Smooth muscle cell (in vitro differentiated cells): ENCODE results near the gene SAT2. TPM values are rescaled to one million over a fixed set of nuclear protein-coding genes. Genes with fewer than 3 reads are reported as not detected.
"Not testable (repeated sequence)": the region's sequence is repeated elsewhere in the genome, so short reads cannot be mapped to it uniquely, and the experiment has no call there.

ENCODE experiments used
- DNase-seq: peaks from one replicate; lab custom pipeline; 2025; ENCODE audit not compliant: unreplicated experiment; lab: John Stamatoyannopoulos, UW
- H2AFZ ChIP-seq: fragments of 200-600 bp; sonication (generic); 2 replicates; pipeline ENCODE4 v1.6.0; 2016; ENCODE audit warnings: antibody characterized with exemption, low read depth, mild to moderate bottlenecking
- H3F3A ChIP-seq: fragments of 200-600 bp; sonication (generic); 2 replicates; pipeline ENCODE4 v1.6.0; 2017; ENCODE audit warnings: antibody characterized with exemption, low read depth
- H3K27ac ChIP-seq: fragments of 200-600 bp; sonication (generic); 2 replicates; pipeline ENCODE4 v1.5.1; 2016; ENCODE audit warnings: low read depth, mild to moderate bottlenecking
- H3K27me3 ChIP-seq: fragments of 200-600 bp; sonication (generic); 2 replicates; pipeline ENCODE4 v1.6.1; 2016; ENCODE audit warnings: low read depth, mild to moderate bottlenecking
- H3K36me3 ChIP-seq: fragments of 200-600 bp; sonication (generic); 2 replicates; pipeline ENCODE4 v1.5.1; 2016; ENCODE audit warnings: low read depth
- H3K4me1 ChIP-seq: fragments of 200-600 bp; sonication (generic); 2 replicates; pipeline ENCODE4 v1.5.1; 2016; ENCODE audit warnings: low read depth
- H3K4me2 ChIP-seq: fragments of 200-600 bp; sonication (generic); 2 replicates; pipeline ENCODE4 v1.6.0; 2016; ENCODE audit warnings: mild to moderate bottlenecking
- H3K4me3 ChIP-seq: fragments of 200-600 bp; sonication (generic); 2 replicates; pipeline ENCODE4 v1.5.1; 2016; ENCODE audit warnings: mild to moderate bottlenecking
- H3K79me2 ChIP-seq: fragments of 200-600 bp; sonication (generic); 2 replicates; pipeline ENCODE4 v1.6.0; 2016; ENCODE audit warnings: low read depth, mild to moderate bottlenecking
- H3K9ac ChIP-seq: fragments of 200-600 bp; sonication (generic); 2 replicates; pipeline ENCODE4 v1.6.0; 2016; ENCODE audit warnings: low read depth
- H3K9me3 ChIP-seq: fragments of 200-600 bp; sonication (generic); replicated peaks from 2 replicates; pipeline ENCODE4 v1.5.1; 2016; ENCODE audit warnings: low read depth
- H4K20me1 ChIP-seq: fragments of 200-600 bp; sonication (generic); 2 replicates; pipeline ENCODE4 v1.6.0; 2016; ENCODE audit warnings: low read depth
- CTCF ChIP-seq: fragments of 200-600 bp; sonication (generic); IDR thresholded peaks from 2 replicates; pipeline ENCODE4 v1.5.1; 2017; ENCODE audit warnings: borderline replicate concordance, mild to moderate bottlenecking, antibody characterized with exemption; ENCODE audit not compliant: insufficient read depth, poor library complexity, severe bottlenecking
- WGBS: methylation state at CpG from one replicate; pipeline ENCODE4 v1.1.7; 2016; ENCODE audit warnings: low lambda C conversion rate; 5-methylcytosine and 5-hydroxymethylcytosine counted together
- polyA plus RNA-seq: library from polyadenylated mRNA; unstranded; fragments of >200 nt; fragmentation: Nextera tagmentation; extraction: Ambion mirVana; gene quantifications from 2 replicates; pipeline ENCODE4 v1.2.1, GENCODE V29; 2016
- total RNA-seq: library from RNA; depleted of rRNA; stranded (reverse); fragments of >200 nt; gene quantifications from 2 replicates; pipeline ENCODE4 v1.2.3, GENCODE V29; 2014

Gene SAT2
- total and polyA plus RNA-seq, 2 experiments from 2014 or later = 64.9 to 74.2 TPM

DNA sequence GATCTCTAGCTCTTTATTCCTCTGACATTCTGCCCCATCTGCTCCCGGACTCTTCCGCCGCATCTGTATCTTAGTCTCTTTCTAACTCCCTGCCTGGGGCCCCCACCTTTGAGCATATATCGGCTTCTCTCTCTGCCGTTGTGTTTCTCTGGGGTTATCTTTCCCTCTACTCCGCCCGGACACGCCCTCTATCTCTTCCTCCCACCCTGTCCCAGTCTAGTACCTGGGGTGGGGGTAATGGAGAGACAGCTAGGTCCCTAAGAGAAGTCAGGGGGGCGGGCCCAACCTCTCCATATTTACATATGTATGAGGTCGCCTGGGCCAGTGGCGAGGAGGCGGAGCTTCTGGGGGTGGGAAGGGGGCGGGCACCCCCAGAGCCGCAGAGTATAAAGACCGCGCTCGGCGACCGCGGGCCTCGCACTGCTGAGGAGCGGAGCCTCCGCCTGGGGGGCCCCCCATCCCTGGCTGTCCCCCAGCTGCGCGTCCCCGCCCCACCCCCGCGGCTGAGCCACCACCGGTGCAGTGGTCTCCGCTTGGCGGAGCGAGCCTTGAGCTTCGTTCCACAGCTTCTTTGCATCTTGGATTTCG, 23.0 kb upstream of the SAT2 start, which contains the start of gene ATP1B2:
Gene ATP1B2, plus strand, starts transcription at position 418 of the 588 bp plus-strand sequence. CDS start 593 bp downstream, outside the sequence.
- Histone ChIP-seq H3K9ac (peak within 1 kb of the TSS; percentile 47), H3K27ac (no peak within 1 kb of the TSS), H3K4me1 (peaks cover 11% of the 10 kb centered on the region), H3K79me2 (no peaks in the 10 kb centered on the region), H3K4me2 (peak within 1 kb of the TSS; percentile 98), H3K27me3 (peaks cover 11% of the 10 kb centered on the region), H3K4me3 (peak within 1 kb of the TSS; percentile 62), H4K20me1 (no peaks in the 10 kb centered on the region), H2AFZ (peak within 1 kb of the TSS; percentile 84), H3K9me3 (no peaks in the 10 kb centered on the region), H3K36me3 (no peaks in the 10 kb centered on the region), H3F3A (no peaks in the 10 kb centered on the region)
- no peak for TF ChIP-seq CTCF
- DNase-seq = peak; percentile 69
- 4% methylated on average over 20 of the region's 34 CpGs for WGBS

- Histone ChIP-seq H3K4me3 (no peak overlapping the region), H4K20me1 (no peaks in the 10 kb centered on the region), H3K36me3 (no peaks in the 10 kb centered on the region), H3K9ac (no peak overlapping the region), H3K4me2 (no peak overlapping the region), H2AFZ (no peak overlapping the region), H3K27me3 (peaks cover 11% of the 10 kb centered on the region), H3K79me2 (no peaks in the 10 kb centered on the region), H3K9me3 (no peaks in the 10 kb centered on the region), H3F3A (no peaks in the 10 kb centered on the region), H3K27ac (no peak overlapping the region), H3K4me1 (peaks cover 11% of the 10 kb centered on the region)
- whole genome bisulfite sequencing = 88% methylated on average over 4 of the region's 4 CpGs
- no peak for DNase-seq
- TF ChIP-seq CTCF = no peak
Measured at GRCh38 chr17:7647018-7647417, 19.4 kb upstream of the SAT2 start.

DNA sequence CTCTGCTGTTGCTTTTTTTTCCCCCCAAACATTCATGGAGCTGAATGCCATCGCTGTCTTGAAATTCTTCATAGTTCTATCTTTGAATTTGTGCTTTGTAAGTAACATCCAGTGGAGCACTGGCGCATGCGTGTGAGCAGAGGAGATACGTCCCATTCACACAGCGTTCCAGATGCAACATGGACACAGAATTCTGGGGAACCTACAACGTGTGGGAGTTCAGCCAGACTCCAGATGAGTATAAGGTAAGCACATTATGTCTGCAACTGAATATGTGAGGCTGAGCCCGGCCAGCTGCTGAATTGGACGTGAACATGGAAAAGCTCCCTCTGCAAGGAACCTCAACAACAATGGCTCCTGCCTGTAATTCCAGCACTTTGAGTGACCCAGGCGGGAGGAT, 18.8 kb upstream of the SAT2 start:
- Histone ChIP-seq H3K4me1 (peaks cover 11% of the 10 kb centered on the region), H3K9ac (no peak overlapping the region), H3K36me3 (no peaks in the 10 kb centered on the region), H3K4me3 (no peak overlapping the region), H3F3A (no peaks in the 10 kb centered on the region), H2AFZ (no peak overlapping the region), H3K79me2 (no peaks in the 10 kb centered on the region), H3K27me3 (peaks cover 6% of the 10 kb centered on the region), H4K20me1 (no peaks in the 10 kb centered on the region), H3K9me3 (no peaks in the 10 kb centered on the region), H3K27ac (no peak overlapping the region), H3K4me2 (no peak overlapping the region)
- WGBS = 85% methylated on average over 9 of the region's 9 CpGs
- DNase-seq = no peak
- no peak for TF ChIP-seq CTCF

DNA sequence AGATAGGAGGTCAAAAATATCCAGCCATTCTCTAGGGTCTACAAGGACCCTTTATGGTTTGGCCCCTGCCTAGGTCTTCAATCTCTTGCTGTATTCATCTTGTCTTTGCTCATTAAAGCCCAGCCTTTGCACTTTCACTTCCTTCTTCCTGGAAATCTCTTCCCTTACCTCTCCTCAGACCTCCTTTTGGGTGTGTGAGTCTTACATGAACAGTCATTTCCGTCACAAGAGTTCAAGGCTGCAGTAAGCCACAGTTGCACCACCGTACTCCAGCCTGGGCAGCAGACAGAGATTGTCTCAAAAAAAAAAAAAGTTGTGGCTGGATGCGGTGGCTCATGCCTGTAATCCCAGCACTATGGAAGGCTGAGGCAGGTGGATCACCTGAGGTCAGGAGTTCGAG, 17.2 kb upstream of the SAT2 start:
- Histone ChIP-seq H3K9me3 (no peaks in the 10 kb centered on the region), H3K36me3 (no peaks in the 10 kb centered on the region), H3K4me1 (no peaks in the 10 kb centered on the region), H3K4me3 (no peak overlapping the region), H3K79me2 (no peaks in the 10 kb centered on the region), H3K4me2 (no peak overlapping the region), H3K27me3 (no peaks in the 10 kb centered on the region), H3K27ac (no peak overlapping the region), H2AFZ (no peak overlapping the region), H3F3A (no peaks in the 10 kb centered on the region), H3K9ac (no peak overlapping the region), H4K20me1 (no peaks in the 10 kb centered on the region)
- DNase-seq = no peak
- TF ChIP-seq CTCF = no peak
- WGBS = 93% methylated on average over 4 of the region's 4 CpGs

GRCh38 chr17:7641635-7642034, 14.0 kb upstream of the SAT2 start:
- 49% methylated on average over 7 of the region's 7 CpGs for WGBS
- not testable (repeated sequence) for H3K4me3 ChIP-seq, H3K79me2 ChIP-seq, H4K20me1 ChIP-seq, H3K27me3 ChIP-seq, H3K27ac ChIP-seq, DNase-seq, H3F3A ChIP-seq, H3K9me3 ChIP-seq, H2AFZ ChIP-seq, H3K4me1 ChIP-seq, H3K9ac ChIP-seq, H3K4me2 ChIP-seq, H3K36me3 ChIP-seq
